SK-N-SH (cell line): ENCODE results near the gene TMEM44. TPM values are rescaled to one million over a fixed set of nuclear protein-coding genes. Genes with fewer than 3 reads are reported as not detected.

Experiments used
- CTCF ChIA-PET: fragments of 300-600, 350-600 bp; formaldehyde crosslinking; extraction: SDS; loops from one replicate; lab custom pipeline; 2021; lab: Yijun Ruan, JAX
- POLR2A ChIA-PET: fragments of 350-600 bp; sonication (Branson Sonifier 250); formaldehyde crosslinking; extraction: SDS; loops from one replicate; lab custom pipeline; 2020; ENCODE audit warnings: antibody characterized with exemption, inconsistent platforms; lab: Yijun Ruan, JAX
- DNase-seq: peaks from one replicate; pipeline ENCODE4 v3.0.0; 2012
- H2AFZ ChIP-seq: fragments of 200-600 bp; sonication (generic); 2 replicates; pipeline ENCODE4 v1.8.1; 2016; ENCODE audit warnings: antibody characterized with exemption, mild to moderate bottlenecking, low read depth
- H3F3A ChIP-seq: fragments of 200-600 bp; sonication (generic); replicated peaks from 2 replicates; pipeline ENCODE3; 2016; ENCODE audit warnings: antibody characterized with exemption, mild to moderate bottlenecking; ENCODE audit not compliant: insufficient read depth
- H3K27ac ChIP-seq, 2 experiments: fragments of 200-500 bp in 1 of 2; fragments of 200-600 bp in 1 of 2; sonication (Bioruptor generic) in 1 of 2; sonication (generic), shearing (Covaris generic) in 1 of 2; 2 replicates each; pipeline versions ENCODE4 v1.5.1 to v1.6.1; 2014 to 2016; ENCODE audit warnings: low read depth in 2 of 2, inconsistent platforms in 1 of 2, low read length in 1 of 2, mild to moderate bottlenecking in 1 of 2, mixed read lengths in 1 of 2
- H3K27me3 ChIP-seq: fragments of 200-600 bp; sonication (generic), shearing (Covaris generic); 2 replicates; pipeline ENCODE4 v1.6.1; 2016; ENCODE audit warnings: mixed run types; ENCODE audit not compliant: insufficient read depth
- H3K36me3 ChIP-seq, 2 experiments: fragments of 200-500 bp in 1 of 2; fragments of 200-600 bp in 1 of 2; sonication (Bioruptor generic) in 1 of 2; sonication (generic) in 1 of 2; replicated peaks in 1 of 2; 2 replicates each; pipeline versions ENCODE3 to v1.5.1; 2014 to 2016; ENCODE audit warnings: low read length in 1 of 2, mild to moderate bottlenecking in 1 of 2; ENCODE audit not compliant: insufficient read depth in 2 of 2, control insufficient read depth in 1 of 2
- H3K4me1 ChIP-seq, 2 experiments: fragments of 200-500 bp in 1 of 2; fragments of 200-600 bp in 1 of 2; sonication (Bioruptor generic) in 1 of 2; sonication (generic), shearing (Covaris generic) in 1 of 2; 2 replicates each; pipeline versions ENCODE4 v1.5.1 to v1.6.1; 2014 to 2016; ENCODE audit warnings: low read depth in 1 of 2, low read length in 1 of 2, mixed run types in 1 of 2; ENCODE audit not compliant: insufficient read depth in 2 of 2, control insufficient read depth in 1 of 2
- H3K4me2 ChIP-seq: fragments of 200-600 bp; sonication (generic), shearing (Covaris generic); 2 replicates; pipeline ENCODE4 v1.6.1; 2017; ENCODE audit warnings: mixed run types
- H3K4me3 ChIP-seq, 2 experiments: fragments of 200-500 bp in 1 of 2; fragments of 200-600 bp in 1 of 2; sonication (Bioruptor generic) in 1 of 2; sonication (generic), shearing (Covaris generic) in 1 of 2; 2 replicates each; pipeline versions ENCODE4 v1.5.1 to v1.8.1; 2014 to 2016; ENCODE audit warnings: low read depth in 2 of 2, inconsistent platforms in 1 of 2, low read length in 1 of 2, mild to moderate bottlenecking in 1 of 2, mixed read lengths in 1 of 2, moderate library complexity in 1 of 2
- H3K79me2 ChIP-seq: fragments of 200-600 bp; sonication (generic); 2 replicates; pipeline ENCODE4 v1.8.1; 2017; ENCODE audit warnings: mild to moderate bottlenecking; ENCODE audit not compliant: insufficient read depth
- H3K9ac ChIP-seq: fragments of 200-600 bp; sonication (generic); 2 replicates; pipeline ENCODE4 v1.6.1; 2017; ENCODE audit warnings: mixed run types
- H3K9me2 ChIP-seq: fragments of 200-600 bp; sonication (generic); 2 replicates; pipeline ENCODE4 v1.6.1; 2017; ENCODE audit warnings: mixed run types
- H3K9me3 ChIP-seq: fragments of 200-600 bp; sonication (generic); 2 replicates; pipeline ENCODE4 v1.6.1; 2017; ENCODE audit warnings: mixed run types, mild to moderate bottlenecking, moderate library complexity
- H4K20me1 ChIP-seq: fragments of 200-600 bp; sonication (generic); 2 replicates; pipeline ENCODE4 v1.6.1; 2017; ENCODE audit warnings: mild to moderate bottlenecking, mixed run types; ENCODE audit not compliant: insufficient read depth
- CHD2 ChIP-seq: fragments of 150-350 bp; IDR thresholded peaks from 2 replicates; pipeline ENCODE4 v1.6.1; 2018; ENCODE audit warnings: low read length; ENCODE audit not compliant: partially characterized antibody
- ELF1 ChIP-seq: IDR thresholded peaks from 2 replicates; pipeline ENCODE4 v1.4.0; 2012
- EP300 ChIP-seq, 2 experiments: IDR thresholded peaks; 2 replicates each; pipeline versions ENCODE4 v1.4.0 to v1.6.1; 2012; ENCODE audit warnings: borderline replicate concordance in 1 of 2, low read depth in 1 of 2, low read length in 1 of 2
- MEF2A ChIP-seq: IDR thresholded peaks from 2 replicates; pipeline ENCODE4 v1.4.0; 2012; ENCODE audit warnings: low read depth, borderline replicate concordance
- MXI1 ChIP-seq: IDR thresholded peaks from 2 replicates; pipeline ENCODE4 v1.6.1; 2012; ENCODE audit warnings: mild to moderate bottlenecking, low read depth, low read length, improper control_type of control experiment
- NRF1 ChIP-seq: IDR thresholded peaks from 2 replicates; pipeline ENCODE4 v1.6.1; 2012; ENCODE audit warnings: low read depth, mild to moderate bottlenecking, low read length
- POLR2AphosphoS5 ChIP-seq: IDR thresholded peaks from 2 replicates; pipeline ENCODE4 v1.6.1; 2012; ENCODE audit warnings: low read depth, low read length
- RAD21 ChIP-seq: IDR thresholded peaks from 2 replicates; pipeline ENCODE4 v1.6.1; 2012; ENCODE audit warnings: mild to moderate bottlenecking, low read length
- RCOR1 ChIP-seq: fragments of 150-350 bp; IDR thresholded peaks from 2 replicates; pipeline ENCODE4 v1.6.1; 2017; ENCODE audit warnings: antibody characterized with exemption, low read length
- RFX5 ChIP-seq: IDR thresholded peaks from 2 replicates; pipeline ENCODE4 v1.6.1; 2012; ENCODE audit warnings: mild to moderate bottlenecking, improper control_type of control experiment, low read length
- SIN3A ChIP-seq: IDR thresholded peaks from 2 replicates; pipeline ENCODE4 v1.6.1; 2012; ENCODE audit warnings: low read depth, mild to moderate bottlenecking, low read length, moderate library complexity, borderline replicate concordance
- SMC3 ChIP-seq: IDR thresholded peaks from 2 replicates; pipeline ENCODE4 v1.6.1; 2012; ENCODE audit warnings: low read depth, low read length, improper control_type of control experiment
- TAF1 ChIP-seq: IDR thresholded peaks from 2 replicates; pipeline ENCODE4 v1.6.1; 2012; ENCODE audit warnings: low read depth, mild to moderate bottlenecking, low read length, moderate library complexity, borderline replicate concordance
- TCF12 ChIP-seq: IDR thresholded peaks from 2 replicates; pipeline ENCODE4 v1.4.0; 2012
- YY1 ChIP-seq: IDR thresholded peaks from 2 replicates; pipeline ENCODE4 v1.4.0; 2012; ENCODE audit warnings: low read depth, mild to moderate bottlenecking
- WGBS: methylation state at CpG from one replicate; pipeline ENCODE4 v1.1.6; 2017; ENCODE audit warnings: low lambda C conversion rate; 5-methylcytosine and 5-hydroxymethylcytosine counted together
- polyA plus RNA-seq, 3 experiments: library from polyadenylated mRNA; depleted of rRNA; stranded (reverse); fragments of >200 nt; gene quantifications; 2 replicates each; pipeline ENCODE4 v1.2.3, GENCODE V29; 2012
- TF ChIP-seq, protein P1 (sequence below): fragments of 150-350 bp; IDR thresholded peaks from 2 replicates; pipeline ENCODE4 v1.6.1; 2017; ENCODE audit warnings: antibody characterized with exemption, low read length, low read depth, borderline replicate concordance
- TF ChIP-seq, protein P2 (sequence below): IDR thresholded peaks from 2 replicates; pipeline ENCODE4; 2012
- TF ChIP-seq, protein P3 (sequence below): IDR thresholded peaks from 2 replicates; pipeline ENCODE4 v1.6.1; 2012; ENCODE audit warnings: mild to moderate bottlenecking, low read depth, low read length, moderate library complexity
- TF ChIP-seq, protein P4 (sequence below): fragments of 200-600 bp; sonication (generic); IDR thresholded peaks from 2 replicates; pipeline ENCODE4 v1.6.1; 2017; ENCODE audit warnings: antibody characterized with exemption, mild to moderate bottlenecking, moderate library complexity
- TF ChIP-seq, protein P5 (sequence below): IDR thresholded peaks from 2 replicates; pipeline ENCODE4 v1.4.0; 2012; ENCODE audit warnings: low read depth, borderline replicate concordance
- TF ChIP-seq, protein P6 (sequence below): IDR thresholded peaks from 2 replicates; pipeline ENCODE4 v1.4.0; 2012; ENCODE audit warnings: low read depth

The TMEM44 gene
- polyA plus RNA-seq, 1 of the 3 experiments (the other 2 are of a cell fraction): 22.6 TPM

DNA sequence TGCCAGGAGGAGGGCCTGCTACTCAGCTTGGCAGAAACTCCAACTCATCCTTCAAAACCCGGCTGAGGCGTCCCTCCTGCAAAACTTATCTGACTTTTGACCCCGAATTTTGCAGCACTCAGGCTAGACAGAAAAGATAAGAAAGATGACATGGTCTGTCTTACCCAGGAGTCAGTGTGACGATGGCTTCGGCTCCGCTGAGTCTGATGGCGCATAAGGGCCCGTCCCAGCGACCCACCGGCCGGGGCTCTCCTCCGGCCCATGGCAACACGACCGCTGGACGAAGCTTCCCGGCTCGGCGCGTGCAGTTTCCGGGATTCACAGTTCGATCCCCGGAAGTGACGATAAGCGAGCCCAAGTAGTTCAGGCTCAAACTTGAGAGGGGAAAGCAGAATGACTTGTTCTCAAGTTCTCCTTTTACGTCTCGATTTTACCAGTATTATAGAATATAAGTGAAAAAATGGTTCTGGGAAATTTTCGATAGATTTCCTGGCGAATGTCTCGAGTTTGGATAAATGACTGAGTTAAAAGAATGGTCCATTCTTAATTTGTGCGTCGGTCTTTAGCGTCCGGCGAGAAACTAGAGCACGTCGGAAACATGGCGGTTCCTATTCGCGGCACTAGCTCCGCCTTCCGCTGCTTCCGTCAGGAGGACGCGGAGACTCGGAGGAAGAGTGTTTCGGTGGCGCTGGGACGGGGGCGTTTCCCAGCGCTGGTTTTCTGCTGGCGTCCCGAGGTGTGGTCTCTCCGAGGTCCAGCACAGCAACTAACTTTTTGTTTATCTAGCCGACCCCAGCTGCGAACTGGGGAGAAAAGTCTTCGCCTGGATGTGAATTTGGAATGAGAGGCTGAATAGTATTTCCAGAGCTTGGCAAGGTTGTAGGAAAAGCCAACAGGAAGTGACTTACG is 38.9 kb upstream of the TMEM44 start, which contains the start of gene LSG1:
LSG1 (minus strand) TSS at position 292 of the 909 bp plus-strand sequence; CDS start at position 263, 29 bp downstream.
- DNase-seq: peak; percentile 89
- Histone ChIP-seq H4K20me1 (peaks cover 15% of the 10 kb centered on the region), H3K9ac (peak within 1 kb of the TSS; percentile 78), H3K9me2 (no peaks in the 10 kb centered on the region), H3K4me3 (peak within 1 kb of the TSS; percentile 94 to 95), H3K79me2 (peaks cover 46% of the 10 kb centered on the region), H3K4me1 (peaks cover 10 to 12% of the 10 kb centered on the region in 2 experiments; a peak in 3 of 4 replicates), H3K27ac (peak within 1 kb of the TSS; percentile 83 to 92), H3F3A (no peaks in the 10 kb centered on the region), H3K9me3 (no peaks in the 10 kb centered on the region), H3K36me3 (peaks cover 14 to 16% of the 10 kb centered on the region in 2 experiments), H2AFZ (peak within 1 kb of the TSS; percentile 69), H3K4me2 (peak within 1 kb of the TSS; percentile 73), H3K27me3 (no peaks in the 10 kb centered on the region)
- ChIA-PET POLR2A (interaction anchor here (0.7 to 2.4 kb wide), 6 partner anchors 11 to 771 kb away, joined by 4 to 12 read pairs (median 5); partner anchors contain the start of genes ACAP2, FAM43A and TMEM44), CTCF (interaction anchor here (0.6 to 5.9 kb wide), 53 partner anchors 11 to 909 kb away, joined by 3 to 69 read pairs (median 4); partner anchors contain the start of genes TMEM44 and XXYLT1)
- 2% methylated on average over 47 of the region's 57 CpGs for WGBS
- TF ChIP-seq CHD2 (peak; percentile 78), SMC3 (no peak; the same call in 1 of the 2 replicates), RCOR1 (peak; percentile 72), POLR2AphosphoS5 (peak; percentile 86), TAF1 (peak; percentile 83), NRF1 (no peak), EP300 (IDR thresholded peaks at IDR 0.05; ENCODE audit: borderline replicate concordance in 1 of 2, low read depth in 1 of 2, low read length in 1 of 2) (peak; percentile 18 to 57; a peak in 1 of 4 replicates), SIN3A (peak; percentile 78), MEF2A (peak; percentile 7; the same call in 1 of the 2 replicates), MXI1 (peak; percentile 97; the same call in 1 of the 2 replicates), ELF1 (peak; percentile 84), RAD21 (no peak), YY1 (peak; percentile 94), TCF12 (no peak), RFX5 (0 out of 2 replicates have a peak, but pooled peaks have one; percentile 7)
- TF ChIP-seq, protein P1, sequence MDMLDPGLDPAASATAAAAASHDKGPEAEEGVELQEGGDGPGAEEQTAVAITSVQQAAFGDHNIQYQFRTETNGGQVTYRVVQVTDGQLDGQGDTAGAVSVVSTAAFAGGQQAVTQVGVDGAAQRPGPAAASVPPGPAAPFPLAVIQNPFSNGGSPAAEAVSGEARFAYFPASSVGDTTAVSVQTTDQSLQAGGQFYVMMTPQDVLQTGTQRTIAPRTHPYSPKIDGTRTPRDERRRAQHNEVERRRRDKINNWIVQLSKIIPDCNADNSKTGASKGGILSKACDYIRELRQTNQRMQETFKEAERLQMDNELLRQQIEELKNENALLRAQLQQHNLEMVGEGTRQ: no peak
- TF ChIP-seq, protein P2, sequence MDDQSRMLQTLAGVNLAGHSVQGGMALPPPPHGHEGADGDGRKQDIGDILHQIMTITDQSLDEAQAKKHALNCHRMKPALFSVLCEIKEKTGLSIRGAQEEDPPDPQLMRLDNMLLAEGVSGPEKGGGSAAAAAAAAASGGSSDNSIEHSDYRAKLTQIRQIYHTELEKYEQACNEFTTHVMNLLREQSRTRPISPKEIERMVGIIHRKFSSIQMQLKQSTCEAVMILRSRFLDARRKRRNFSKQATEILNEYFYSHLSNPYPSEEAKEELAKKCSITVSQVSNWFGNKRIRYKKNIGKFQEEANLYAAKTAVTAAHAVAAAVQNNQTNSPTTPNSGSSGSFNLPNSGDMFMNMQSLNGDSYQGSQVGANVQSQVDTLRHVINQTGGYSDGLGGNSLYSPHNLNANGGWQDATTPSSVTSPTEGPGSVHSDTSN: 0 out of 2 replicates have a peak, but pooled peaks have one; percentile 30
- TF ChIP-seq, protein P3, sequence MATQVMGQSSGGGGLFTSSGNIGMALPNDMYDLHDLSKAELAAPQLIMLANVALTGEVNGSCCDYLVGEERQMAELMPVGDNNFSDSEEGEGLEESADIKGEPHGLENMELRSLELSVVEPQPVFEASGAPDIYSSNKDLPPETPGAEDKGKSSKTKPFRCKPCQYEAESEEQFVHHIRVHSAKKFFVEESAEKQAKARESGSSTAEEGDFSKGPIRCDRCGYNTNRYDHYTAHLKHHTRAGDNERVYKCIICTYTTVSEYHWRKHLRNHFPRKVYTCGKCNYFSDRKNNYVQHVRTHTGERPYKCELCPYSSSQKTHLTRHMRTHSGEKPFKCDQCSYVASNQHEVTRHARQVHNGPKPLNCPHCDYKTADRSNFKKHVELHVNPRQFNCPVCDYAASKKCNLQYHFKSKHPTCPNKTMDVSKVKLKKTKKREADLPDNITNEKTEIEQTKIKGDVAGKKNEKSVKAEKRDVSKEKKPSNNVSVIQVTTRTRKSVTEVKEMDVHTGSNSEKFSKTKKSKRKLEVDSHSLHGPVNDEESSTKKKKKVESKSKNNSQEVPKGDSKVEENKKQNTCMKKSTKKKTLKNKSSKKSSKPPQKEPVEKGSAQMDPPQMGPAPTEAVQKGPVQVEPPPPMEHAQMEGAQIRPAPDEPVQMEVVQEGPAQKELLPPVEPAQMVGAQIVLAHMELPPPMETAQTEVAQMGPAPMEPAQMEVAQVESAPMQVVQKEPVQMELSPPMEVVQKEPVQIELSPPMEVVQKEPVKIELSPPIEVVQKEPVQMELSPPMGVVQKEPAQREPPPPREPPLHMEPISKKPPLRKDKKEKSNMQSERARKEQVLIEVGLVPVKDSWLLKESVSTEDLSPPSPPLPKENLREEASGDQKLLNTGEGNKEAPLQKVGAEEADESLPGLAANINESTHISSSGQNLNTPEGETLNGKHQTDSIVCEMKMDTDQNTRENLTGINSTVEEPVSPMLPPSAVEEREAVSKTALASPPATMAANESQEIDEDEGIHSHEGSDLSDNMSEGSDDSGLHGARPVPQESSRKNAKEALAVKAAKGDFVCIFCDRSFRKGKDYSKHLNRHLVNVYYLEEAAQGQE: 0 out of 2 replicates have a peak, but pooled peaks have one; percentile 26
- TF ChIP-seq, protein P4, sequence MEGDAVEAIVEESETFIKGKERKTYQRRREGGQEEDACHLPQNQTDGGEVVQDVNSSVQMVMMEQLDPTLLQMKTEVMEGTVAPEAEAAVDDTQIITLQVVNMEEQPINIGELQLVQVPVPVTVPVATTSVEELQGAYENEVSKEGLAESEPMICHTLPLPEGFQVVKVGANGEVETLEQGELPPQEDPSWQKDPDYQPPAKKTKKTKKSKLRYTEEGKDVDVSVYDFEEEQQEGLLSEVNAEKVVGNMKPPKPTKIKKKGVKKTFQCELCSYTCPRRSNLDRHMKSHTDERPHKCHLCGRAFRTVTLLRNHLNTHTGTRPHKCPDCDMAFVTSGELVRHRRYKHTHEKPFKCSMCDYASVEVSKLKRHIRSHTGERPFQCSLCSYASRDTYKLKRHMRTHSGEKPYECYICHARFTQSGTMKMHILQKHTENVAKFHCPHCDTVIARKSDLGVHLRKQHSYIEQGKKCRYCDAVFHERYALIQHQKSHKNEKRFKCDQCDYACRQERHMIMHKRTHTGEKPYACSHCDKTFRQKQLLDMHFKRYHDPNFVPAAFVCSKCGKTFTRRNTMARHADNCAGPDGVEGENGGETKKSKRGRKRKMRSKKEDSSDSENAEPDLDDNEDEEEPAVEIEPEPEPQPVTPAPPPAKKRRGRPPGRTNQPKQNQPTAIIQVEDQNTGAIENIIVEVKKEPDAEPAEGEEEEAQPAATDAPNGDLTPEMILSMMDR: no peak
- TF ChIP-seq, protein P5, sequence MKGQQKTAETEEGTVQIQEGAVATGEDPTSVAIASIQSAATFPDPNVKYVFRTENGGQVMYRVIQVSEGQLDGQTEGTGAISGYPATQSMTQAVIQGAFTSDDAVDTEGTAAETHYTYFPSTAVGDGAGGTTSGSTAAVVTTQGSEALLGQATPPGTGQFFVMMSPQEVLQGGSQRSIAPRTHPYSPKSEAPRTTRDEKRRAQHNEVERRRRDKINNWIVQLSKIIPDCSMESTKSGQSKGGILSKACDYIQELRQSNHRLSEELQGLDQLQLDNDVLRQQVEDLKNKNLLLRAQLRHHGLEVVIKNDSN: peak; percentile 27; the same call in 1 of the 2 replicates
- TF ChIP-seq, protein P6, sequence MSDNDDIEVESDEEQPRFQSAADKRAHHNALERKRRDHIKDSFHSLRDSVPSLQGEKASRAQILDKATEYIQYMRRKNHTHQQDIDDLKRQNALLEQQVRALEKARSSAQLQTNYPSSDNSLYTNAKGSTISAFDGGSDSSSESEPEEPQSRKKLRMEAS: peak; percentile 87
